GM19238 (cell line): Measurements from ENCODE around the gene RASSF1.

Source experiments
- DNase-seq: peaks from one replicate; pipeline ENCODE4 v3.0.0; 2011; ENCODE audit warnings: low spot score; ENCODE audit not compliant: insufficient read length

Gene RASSF1, protein sequence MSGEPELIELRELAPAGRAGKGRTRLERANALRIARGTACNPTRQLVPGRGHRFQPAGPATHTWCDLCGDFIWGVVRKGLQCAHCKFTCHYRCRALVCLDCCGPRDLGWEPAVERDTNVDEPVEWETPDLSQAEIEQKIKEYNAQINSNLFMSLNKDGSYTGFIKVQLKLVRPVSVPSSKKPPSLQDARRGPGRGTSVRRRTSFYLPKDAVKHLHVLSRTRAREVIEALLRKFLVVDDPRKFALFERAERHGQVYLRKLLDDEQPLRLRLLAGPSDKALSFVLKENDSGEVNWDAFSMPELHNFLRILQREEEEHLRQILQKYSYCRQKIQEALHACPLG

GRCh38 chr3:50340448-50341329 lies at the start of gene RASSF1:
Gene RASSF1 (minus strand): TSS chr3:50340836. CDS start chr3:50340805, 31 bp downstream.
- DNase-seq, result peak; percentile 80

- DNase-seq, result no peak
Observed at GRCh38 chr3:50389414-50389767, 48.8 kb upstream of the RASSF1 start.

GRCh38 chr3:50388720-50389413 lies 48.2 kb upstream of the RASSF1 start:
- DNase-seq, result no peak

DNA sequence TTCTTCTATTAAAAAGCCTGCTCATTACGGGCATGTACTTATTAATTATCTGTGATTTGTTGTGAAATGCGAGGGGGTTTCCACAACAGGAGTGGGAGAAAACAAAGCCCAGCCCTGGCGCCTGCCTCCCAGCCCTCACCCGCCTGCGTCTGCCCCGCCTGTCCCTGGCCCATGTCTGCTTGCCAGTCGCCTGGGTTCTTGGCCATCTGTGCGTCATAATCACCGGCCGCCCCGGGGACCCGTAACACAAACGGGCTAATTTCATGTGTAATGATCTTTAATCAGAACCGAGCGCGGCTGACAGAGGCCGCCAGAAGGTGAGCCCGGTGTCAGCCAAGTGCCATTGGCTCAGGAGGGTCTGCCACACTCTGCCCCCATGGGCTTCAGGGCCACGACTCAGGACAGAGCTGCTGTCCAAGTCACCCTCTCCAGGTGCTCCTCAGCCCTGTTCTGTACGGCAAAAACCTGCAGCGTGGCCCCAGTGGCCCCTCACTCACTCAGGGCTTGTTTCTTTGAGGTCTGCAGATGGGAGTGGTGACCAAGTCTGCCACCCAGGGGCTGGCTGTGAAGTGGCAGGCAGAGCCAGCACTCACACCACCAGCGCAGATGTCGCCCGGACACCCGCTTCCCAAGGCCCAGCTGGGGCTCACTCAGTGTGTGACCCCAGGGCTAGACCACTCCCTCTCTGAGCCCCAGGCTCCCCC lies 47.5 kb upstream of the RASSF1 start:
- no peak for DNase-seq

DNA sequence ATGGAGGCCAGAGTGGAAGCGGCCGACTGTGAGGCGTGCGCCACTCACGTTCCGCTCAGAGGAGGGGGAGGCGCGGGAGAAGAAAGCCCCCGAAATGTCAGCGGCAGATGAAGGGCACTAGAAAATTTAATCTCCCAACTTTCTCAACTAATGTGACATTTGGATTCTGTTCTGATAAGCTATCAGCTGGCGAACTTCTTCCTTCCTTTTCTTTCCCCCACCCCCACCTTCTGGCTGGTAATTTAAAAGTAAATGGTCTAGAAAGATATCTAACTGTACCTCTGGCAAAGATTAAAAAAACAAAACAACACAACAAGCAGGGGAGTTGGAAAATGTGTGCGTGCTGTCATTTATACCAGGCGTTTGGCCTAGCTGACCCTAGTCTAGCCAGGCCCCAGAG lies 45.1 kb upstream of the RASSF1 start:
- DNase-seq, result no peak

DNA sequence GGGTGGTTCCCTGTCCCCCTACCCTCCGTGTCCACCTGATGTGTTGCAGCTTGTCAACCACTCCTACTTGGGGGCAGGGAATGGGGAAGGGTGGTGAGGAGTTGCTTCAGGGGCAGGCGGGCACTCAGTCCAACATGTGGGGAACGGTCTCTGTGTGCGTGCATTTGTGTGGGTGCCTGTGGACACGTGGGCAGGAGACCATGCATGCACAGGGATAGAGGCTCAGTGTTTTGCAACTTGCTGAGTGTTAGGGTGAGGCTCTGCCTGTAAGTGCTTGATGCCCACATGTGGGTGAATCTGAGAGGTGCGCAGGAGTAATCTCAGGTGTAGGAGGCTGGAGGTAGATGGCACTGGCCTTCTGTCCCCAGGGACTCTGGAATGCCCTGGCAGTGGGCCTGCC lies 43.1 kb upstream of the RASSF1 start:
- no peak for DNase-seq

DNA sequence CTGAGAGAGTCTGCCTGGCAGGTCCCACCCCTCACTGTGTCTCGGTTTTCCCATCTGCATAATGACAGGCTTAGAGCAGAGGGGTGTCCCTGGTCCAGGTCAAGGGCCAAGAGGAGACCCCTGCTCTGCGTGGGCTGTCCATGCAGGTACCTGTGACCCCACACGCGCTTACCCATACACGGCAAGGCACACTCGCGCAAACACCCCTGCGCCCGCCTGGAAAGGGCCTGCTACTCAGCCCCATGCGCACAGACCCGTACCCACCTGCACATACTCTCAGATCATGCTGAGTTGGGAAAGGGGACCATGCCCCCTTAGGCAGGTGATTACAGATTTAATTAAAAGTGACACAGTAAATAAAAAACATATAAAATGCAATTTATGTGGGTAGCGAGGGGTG lies 42.1 kb upstream of the RASSF1 start:
- DNase-seq, result no peak

DNA sequence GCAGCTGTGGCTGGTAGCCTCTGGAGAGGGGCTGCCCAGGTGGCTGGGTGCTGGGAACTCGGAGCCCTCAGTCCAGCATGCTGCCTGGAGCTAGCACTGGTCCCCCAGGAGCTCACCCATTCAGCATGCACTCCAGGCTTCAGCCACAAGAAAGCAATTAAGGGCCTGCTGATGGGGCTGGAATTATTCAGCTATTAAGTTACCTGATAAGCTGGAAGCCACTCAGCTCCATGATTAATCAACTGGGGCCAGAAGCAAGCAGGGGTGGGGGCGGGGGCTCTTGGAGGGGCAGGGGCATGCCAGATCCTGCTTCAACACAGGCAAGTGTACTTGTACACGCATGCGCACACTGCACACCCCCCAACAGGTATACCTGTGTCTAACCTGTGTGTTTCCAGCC lies 40.7 kb upstream of the RASSF1 start:
- DNase-seq, result no peak

GRCh38 chr3:50380405-50381085 lies 39.9 kb upstream of the RASSF1 start:
- no peak for DNase-seq

DNA sequence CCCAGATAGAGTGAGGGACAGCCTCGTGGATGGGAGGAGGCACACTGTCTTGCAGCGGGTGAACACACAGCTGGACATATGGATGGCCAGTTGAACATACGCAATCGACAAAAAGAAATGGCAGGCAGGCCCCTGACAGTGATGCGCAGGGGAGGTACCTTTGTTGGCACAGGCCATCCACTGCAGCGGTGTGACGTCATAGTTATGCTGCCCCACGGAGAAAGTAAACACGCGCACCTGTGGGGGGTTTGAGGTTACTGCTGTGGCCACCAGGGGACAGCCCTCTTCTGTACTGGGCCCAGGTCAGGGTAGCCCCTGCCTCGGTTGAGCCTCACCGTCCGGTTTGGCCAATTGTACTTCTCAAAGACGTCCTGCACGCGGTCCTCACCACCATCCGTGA lies 38.1 kb upstream of the RASSF1 start:
- DNase-seq, result no peak

GRCh38 chr3:50378024-50378423 lies 37.4 kb upstream of the RASSF1 start:
- no peak for DNase-seq

- DNase-seq, result no peak
Observed at GRCh38 chr3:50375258-50375931, 34.8 kb upstream of the RASSF1 start.

DNA sequence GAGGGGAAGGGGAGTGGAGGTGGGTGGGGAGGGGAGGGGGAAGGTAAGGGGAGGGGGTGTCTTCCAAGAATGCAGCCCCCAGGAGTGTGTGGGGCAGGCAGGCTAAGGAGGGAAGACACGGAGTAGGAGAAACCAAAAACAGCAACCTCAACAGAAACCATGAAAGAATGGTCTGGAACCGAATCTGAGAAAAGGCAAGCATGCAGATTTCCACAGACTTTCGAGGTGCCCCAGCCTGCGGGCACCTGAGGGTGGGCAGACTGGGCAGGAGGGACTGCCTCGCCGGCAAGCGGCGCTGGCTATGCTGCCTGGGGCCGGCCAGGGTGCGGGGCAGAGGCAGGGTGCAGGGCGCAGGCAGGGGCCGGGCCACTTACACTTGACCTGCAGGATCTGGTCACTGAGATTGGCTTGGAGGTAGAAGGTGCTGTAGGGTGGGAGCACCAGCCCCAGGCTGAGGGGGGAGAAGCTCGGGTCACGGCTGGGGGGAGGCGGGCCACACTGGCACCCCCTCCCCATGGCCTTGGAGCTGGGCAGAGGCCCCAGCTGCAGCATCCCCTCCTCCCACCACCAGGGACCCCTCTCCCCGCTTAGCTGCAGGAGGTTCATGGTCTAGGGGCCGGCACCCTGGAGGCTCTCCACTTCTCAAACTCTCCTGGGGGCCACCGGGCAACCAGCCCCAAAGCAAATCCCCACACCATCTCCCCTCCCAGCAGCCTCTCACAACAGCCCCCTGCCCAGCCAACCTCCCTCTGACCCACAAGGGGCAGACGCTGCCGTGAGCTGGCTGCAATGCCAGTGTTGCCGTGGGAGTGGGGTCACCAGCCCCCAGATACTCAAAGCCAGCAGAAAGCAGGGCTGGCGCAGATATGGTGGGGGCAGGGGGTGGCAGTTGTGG lies 34.0 kb upstream of the RASSF1 start:
- no peak for DNase-seq

GRCh38 chr3:50373146-50374051 lies 32.8 kb upstream of the RASSF1 start:
- DNase-seq, result no peak

DNA sequence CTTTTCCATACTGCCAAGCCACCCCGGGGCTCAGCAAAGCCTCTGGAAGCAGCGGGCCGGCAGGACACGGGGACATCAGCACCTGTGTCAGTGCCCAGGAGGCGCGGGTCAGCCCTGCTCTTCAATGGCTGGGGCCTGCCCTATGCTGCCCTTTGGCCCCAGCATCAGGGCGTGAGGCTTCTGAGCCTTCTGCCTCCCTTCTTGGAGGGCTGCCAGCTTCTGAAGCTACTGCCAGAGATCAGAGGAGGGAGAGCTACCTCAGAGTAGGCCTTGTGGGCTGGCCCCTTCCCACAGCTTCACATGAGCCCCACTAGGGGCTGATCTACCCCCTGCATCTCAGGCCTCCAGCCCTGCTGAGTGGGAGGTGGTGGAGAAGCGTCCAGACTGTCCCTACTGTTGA lies 31.7 kb upstream of the RASSF1 start:
- DNase-seq, result no peak

DNA sequence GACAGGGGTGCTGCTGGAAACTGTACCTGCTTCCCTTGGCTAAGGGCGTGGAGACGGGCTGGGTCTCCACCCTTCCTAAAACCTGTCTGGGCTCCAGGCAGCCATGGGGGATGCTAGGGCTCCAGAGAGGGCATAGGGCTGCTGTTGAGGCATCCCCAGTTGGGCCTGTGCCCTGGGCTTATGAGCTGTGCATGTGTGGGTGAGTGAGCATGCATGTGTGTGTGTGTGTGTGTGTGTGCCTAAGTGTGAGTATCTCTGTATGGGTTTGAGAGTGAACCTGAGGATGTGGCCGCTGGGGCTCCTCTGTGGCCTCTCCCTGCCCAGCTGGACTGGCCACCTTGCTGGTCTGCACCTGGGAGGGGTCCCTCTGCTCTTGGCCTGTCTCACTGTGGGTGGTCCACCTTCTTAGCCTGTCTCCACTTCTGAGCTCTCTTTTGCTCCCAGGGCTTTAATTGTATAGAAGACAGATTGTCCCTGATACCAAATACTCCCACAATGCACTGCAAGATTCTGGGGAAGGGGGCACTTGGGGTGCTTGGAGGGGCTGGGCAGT lies 30.6 kb upstream of the RASSF1 start:
- no peak for DNase-seq

DNA sequence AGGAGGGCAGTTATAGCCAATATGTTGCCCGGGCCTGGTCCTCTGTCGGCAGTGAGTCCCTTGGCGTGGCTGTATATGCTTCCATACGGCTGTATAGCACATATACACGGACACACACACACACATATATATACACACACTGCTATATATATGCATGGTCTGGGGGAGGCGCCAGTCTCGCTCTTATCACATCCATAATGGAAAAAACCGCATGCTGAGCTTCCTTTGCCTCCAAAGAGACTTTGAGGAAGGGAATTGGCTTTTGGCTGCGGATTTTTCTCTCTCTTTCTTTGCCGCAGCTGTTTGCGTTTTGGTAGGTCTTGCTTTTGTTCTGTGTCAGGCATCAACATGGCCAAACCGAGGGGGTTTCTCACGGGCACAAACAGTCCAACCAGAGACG lies 30.0 kb upstream of the RASSF1 start:
- DNase-seq, result no peak
